Vagina (tissue), 2 donors: Measurements from ENCODE around the gene YWHAB.

Source experiments
- CTCF ChIP-seq, 3 experiments: fragments of 450-650 bp in 2 of 3; fragments of 200-600 bp in 1 of 3; sonication (generic) in 1 of 3; IDR thresholded peaks; one replicate each; pipeline ENCODE4 v1.5.1; 2017 to 2019; ENCODE audit warnings: antibody characterized with exemption in 3 of 3, mild to moderate bottlenecking in 2 of 3, moderate library complexity in 2 of 3
- POLR2A ChIP-seq, 2 donors: fragments of 450-650 bp; IDR thresholded peaks; one replicate each; pipeline ENCODE4 v1.6.1; 2017; ENCODE audit warnings: antibody characterized with exemption in 2 of 2, mild to moderate bottlenecking in 2 of 2, moderate library complexity in 2 of 2

DNA sequence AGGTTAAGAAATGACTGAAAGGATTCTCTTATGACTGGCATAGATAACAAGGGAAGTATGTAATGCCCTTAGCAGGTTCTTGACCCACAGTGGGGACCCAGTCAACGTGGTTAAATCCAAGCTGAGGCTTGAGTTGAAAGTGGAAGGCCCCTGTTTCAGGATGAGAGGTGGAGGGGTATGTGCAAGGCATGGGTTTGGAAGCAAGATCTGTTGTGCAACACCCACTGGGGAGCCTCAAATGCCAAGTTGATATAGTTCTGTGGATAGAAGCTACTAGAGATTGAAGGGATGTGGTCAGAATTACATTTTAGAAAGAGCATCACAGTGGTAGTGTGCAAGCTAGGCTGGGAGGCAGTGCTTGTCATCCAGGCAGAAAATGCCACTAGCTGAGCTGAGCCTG, 29.4 kb downstream of the YWHAB start:
- TF ChIP-seq CTCF (IDR thresholded peaks at IDR 0.05), result no peak
- no peak for TF ChIP-seq POLR2A (IDR thresholded peaks at IDR 0.05)
